Globus pallidus (tissue), 1 donor: ENCODE data around the gene AGTR2.
"Not testable (repeated sequence)": the region's sequence is repeated elsewhere in the genome, so short reads cannot be mapped to it uniquely, and the experiment has no call there.

ENCODE experiments used
- DNase-seq: peaks from one replicate; pipeline ENCODE4 v3.0.0-alpha.2; 2015; ENCODE audit warnings: low spot score

AGTR2 gene

GRCh38 chrX:116170511-116170910 lies at the start of gene AGTR2:
Gene AGTR2 (plus strand): TSS chrX:116170744. CDS start chrX:116172281, 1,537 bp downstream.
- no peak for DNase-seq

GRCh38 chrX:116135277-116135676 lies 35.3 kb upstream of the AGTR2 start:
- DNase-seq = no peak

- not testable (repeated sequence) for DNase-seq
Observed at GRCh38 chrX:116141270-116141669, 29.3 kb upstream of the AGTR2 start.

- DNase-seq = no peak
Observed at GRCh38 chrX:116142976-116143375, 27.6 kb upstream of the AGTR2 start.

GRCh38 chrX:116172976-116173375 lies 2.4 kb downstream of the AGTR2 start:
- DNase-seq = no peak

- no peak for DNase-seq
Observed at GRCh38 chrX:116181300-116181699, 10.8 kb downstream of the AGTR2 start.

GRCh38 chrX:116185163-116185562 lies 14.6 kb downstream of the AGTR2 start:
- DNase-seq = no peak

- no peak for DNase-seq
Observed at GRCh38 chrX:116194649-116195048, 24.1 kb downstream of the AGTR2 start.

- DNase-seq = no peak
Observed at GRCh38 chrX:116198235-116198634, 27.7 kb downstream of the AGTR2 start.

GRCh38 chrX:116198810-116199209 lies 28.3 kb downstream of the AGTR2 start:
- no peak for DNase-seq

GRCh38 chrX:116204932-116205331 lies 34.4 kb downstream of the AGTR2 start:
- peak; percentile 11 for DNase-seq

GRCh38 chrX:116213262-116213661 lies 42.7 kb downstream of the AGTR2 start:
- no peak for DNase-seq

- not testable (repeated sequence) for DNase-seq
Observed at GRCh38 chrX:116217080-116217479, 46.5 kb downstream of the AGTR2 start.
